GM23338 (cell line): ENCODE results near the gene CPXM2. TPM values are rescaled to one million over a fixed set of nuclear protein-coding genes. Genes with fewer than 3 reads are reported as not detected.

Source experiments
- ATAC-seq: fragments of 200-7000 bp; cut with Tn5 transposase; 3 replicates; pipeline ENCODE4 v1.9.1; 2020
- DNase-seq: peaks from one replicate; pipeline ENCODE4 v3.0.0-alpha.2; 2015; ENCODE audit warnings: low spot score
- H2AFZ ChIP-seq: fragments of 200-600 bp; sonication (generic); 2 replicates; pipeline ENCODE4 v1.8.0; 2016; ENCODE audit warnings: antibody characterized with exemption, mild to moderate bottlenecking, moderate library complexity
- H3F3A ChIP-seq: fragments of 200-600 bp; sonication (generic); replicated peaks from 2 replicates; pipeline ENCODE4 v1.8.0; 2017; ENCODE audit warnings: antibody characterized with exemption, mixed run types, low read depth
- H3K27ac ChIP-seq: fragments of 200-600 bp; sonication (generic); 2 replicates; pipeline ENCODE4 v1.6.1; 2016; ENCODE audit warnings: low read depth
- H3K27me3 ChIP-seq: fragments of 200-600 bp; sonication (generic); 2 replicates; pipeline ENCODE4 v1.8.0; 2016; ENCODE audit warnings: mild to moderate bottlenecking, mixed run types, moderate library complexity; ENCODE audit not compliant: insufficient read depth
- H3K36me3 ChIP-seq: fragments of 200-600 bp; sonication (generic); 2 replicates; pipeline ENCODE4 v1.8.0; 2016; ENCODE audit warnings: mild to moderate bottlenecking; ENCODE audit not compliant: insufficient read depth
- H3K4me1 ChIP-seq: fragments of 200-600 bp; sonication (generic); 2 replicates; pipeline ENCODE4 v1.8.0; 2016; ENCODE audit warnings: mild to moderate bottlenecking, moderate library complexity; ENCODE audit not compliant: insufficient read depth
- H3K4me2 ChIP-seq: fragments of 200-600 bp; sonication (generic); 2 replicates; pipeline ENCODE4 v1.7.1; 2017; ENCODE audit warnings: mixed run types
- H3K4me3 ChIP-seq: fragments of 200-600 bp; sonication (generic); 2 replicates; pipeline ENCODE4 v1.6.1; 2016; ENCODE audit warnings: mixed run types
- H3K79me2 ChIP-seq: fragments of 200-600 bp; sonication (generic); replicated peaks from 2 replicates; pipeline ENCODE4 v1.8.0; 2017; ENCODE audit warnings: mild to moderate bottlenecking; ENCODE audit not compliant: insufficient read depth
- H3K9me2 ChIP-seq: fragments of 200-600 bp; sonication (generic); 2 replicates; pipeline ENCODE4 v1.8.0; 2017; ENCODE audit not compliant: insufficient read depth
- H4K20me1 ChIP-seq: fragments of 200-600 bp; sonication (generic); replicated peaks from 2 replicates; pipeline ENCODE4 v1.8.0; 2017; ENCODE audit warnings: mild to moderate bottlenecking; ENCODE audit not compliant: insufficient read depth
- H3K27ac Mint-ChIP-seq: 2 replicates; pipeline ENCODE4 v1.8.0; 2020; ENCODE audit warnings: inconsistent platforms, mild to moderate bottlenecking, moderate library complexity, mixed read lengths
- H3K27me3 Mint-ChIP-seq: 3 replicates; pipeline ENCODE4 v1.8.0; 2022; ENCODE audit warnings: low read depth, mild to moderate bottlenecking, moderate library complexity, mixed read lengths, inconsistent platforms; ENCODE audit not compliant: insufficient read depth, poor library complexity
- H3K36me3 Mint-ChIP-seq: 3 replicates; pipeline ENCODE4 v1.8.0; 2021; ENCODE audit warnings: low read depth, mild to moderate bottlenecking, inconsistent platforms, moderate library complexity, mixed read lengths
- H3K4me1 Mint-ChIP-seq: 3 replicates; pipeline ENCODE4 v1.8.0; 2020; ENCODE audit warnings: mild to moderate bottlenecking, inconsistent platforms, mixed read lengths
- H3K4me3 Mint-ChIP-seq: 3 replicates; pipeline ENCODE4 v1.8.0; 2021; ENCODE audit warnings: moderate library complexity, mild to moderate bottlenecking, inconsistent platforms, mixed read lengths
- H3K9me3 Mint-ChIP-seq: 3 replicates; pipeline ENCODE4 v1.8.0; 2020; ENCODE audit warnings: moderate library complexity, mild to moderate bottlenecking, inconsistent platforms, mixed read lengths
- EZH2 ChIP-seq: fragments of 200-600 bp; sonication (generic); IDR thresholded peaks from one replicate; pipeline ENCODE4 v1.8.0; 2017; ENCODE audit warnings: antibody characterized with exemption, mild to moderate bottlenecking, low read depth; ENCODE audit not compliant: unreplicated experiment
- EZH2phosphoT487 ChIP-seq: fragments of 200-600 bp; sonication (generic); IDR thresholded peaks from one replicate; pipeline ENCODE4 v1.8.1; 2018; ENCODE audit warnings: antibody characterized with exemption; ENCODE audit not compliant: unreplicated experiment
- NANOG ChIP-seq: IDR thresholded peaks from 2 replicates; pipeline ENCODE4 v1.6.1; 2016; ENCODE audit warnings: antibody characterized with exemption, borderline replicate concordance
- POLR2AphosphoS5 ChIP-seq: IDR thresholded peaks from 2 replicates; pipeline ENCODE4 v1.6.1; 2016; ENCODE audit warnings: antibody characterized with exemption, low read depth
- STAT1 ChIP-seq: IDR thresholded peaks from one replicate; pipeline ENCODE4 v1.6.1; 2016; ENCODE audit warnings: antibody characterized with exemption; ENCODE audit not compliant: unreplicated experiment
- ZNF114 ChIP-seq: fragments of 250-450 bp; sonication (Bioruptor Pico); IDR thresholded peaks from 2 replicates; pipeline ENCODE4 v1.5.0; 2020; ENCODE audit warnings: mild to moderate bottlenecking, moderate library complexity
- ZNF331 ChIP-seq: fragments of 250-450 bp; sonication (Bioruptor Pico); IDR thresholded peaks from 2 replicates; pipeline ENCODE4 v1.5.0; 2020; ENCODE audit warnings: low read depth, mild to moderate bottlenecking, moderate library complexity
- ZNF462 ChIP-seq: fragments of 250-450 bp; sonication (Bioruptor Pico); IDR thresholded peaks from 2 replicates; pipeline ENCODE4 v1.5.0; 2020; ENCODE audit warnings: mild to moderate bottlenecking, moderate library complexity
- polyA plus RNA-seq: library from polyadenylated mRNA; unstranded; fragments of >200 nt; fragmentation: Nextera tagmentation; extraction: Ambion mirVana; gene quantifications from 2 replicates; pipeline ENCODE4 v1.2.1, GENCODE V29; 2016
- total RNA-seq: library from RNA; depleted of rRNA; stranded (reverse); fragments of >200 nt; shearing (Covaris generic); gene quantifications from 2 replicates; pipeline ENCODE4 v1.2.3, GENCODE V29; 2014
- TF ChIP-seq, protein P1 (sequence below): IDR thresholded peaks from 2 replicates; pipeline ENCODE4 v1.6.1; 2016; ENCODE audit warnings: antibody characterized with exemption

Gene CPXM2
- total and polyA plus RNA-seq, 2 experiments from 2014 or later, result 1.6 to 8.1 TPM

- Histone ChIP-seq H3K4me3 (no peak overlapping the region), H3K4me2 (no peak overlapping the region), H3K4me1 (no peaks in the 10 kb centered on the region), H3K79me2 (no peaks in the 10 kb centered on the region), H3F3A (no peaks in the 10 kb centered on the region), H3K27me3 (no peaks in the 10 kb centered on the region), H3K36me3 (no peaks in the 10 kb centered on the region), H3K9me2 (no peaks in the 10 kb centered on the region), H2AFZ (no peak overlapping the region), H4K20me1 (no peaks in the 10 kb centered on the region), H3K27ac (no peak overlapping the region)
- peaks cover 6% of the 10 kb centered on the region for H3K27me3 Mint-ChIP-seq
- H3K9me3 Mint-ChIP-seq, result peaks cover 17% of the 10 kb centered on the region
- H3K4me3 Mint-ChIP-seq, result no peak overlapping the region
- no peak for TF ChIP-seq NANOG
- no peak for TF ChIP-seq STAT1
- no peak for TF ChIP-seq ZNF462
- TF ChIP-seq ZNF331 (CRISPR knock-in tag), result no peak
- TF ChIP-seq, protein P1, sequence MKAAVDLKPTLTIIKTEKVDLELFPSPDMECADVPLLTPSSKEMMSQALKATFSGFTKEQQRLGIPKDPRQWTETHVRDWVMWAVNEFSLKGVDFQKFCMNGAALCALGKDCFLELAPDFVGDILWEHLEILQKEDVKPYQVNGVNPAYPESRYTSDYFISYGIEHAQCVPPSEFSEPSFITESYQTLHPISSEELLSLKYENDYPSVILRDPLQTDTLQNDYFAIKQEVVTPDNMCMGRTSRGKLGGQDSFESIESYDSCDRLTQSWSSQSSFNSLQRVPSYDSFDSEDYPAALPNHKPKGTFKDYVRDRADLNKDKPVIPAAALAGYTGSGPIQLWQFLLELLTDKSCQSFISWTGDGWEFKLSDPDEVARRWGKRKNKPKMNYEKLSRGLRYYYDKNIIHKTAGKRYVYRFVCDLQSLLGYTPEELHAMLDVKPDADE, result no peak
- no peak for TF ChIP-seq ZNF114
- TF ChIP-seq POLR2AphosphoS5, result no peak
- TF ChIP-seq EZH2, result no peak
- no peak for TF ChIP-seq EZH2phosphoT487
- no peak overlapping the region for H3K27ac Mint-ChIP-seq
- H3K4me1 Mint-ChIP-seq, result no peaks in the 10 kb centered on the region; the same call in 1 of the 3 replicates
- H3K36me3 Mint-ChIP-seq, result peaks cover 29% of the 10 kb centered on the region
- ATAC-seq (no peak), DNase-seq (no peak)
Measured at GRCh38 chr10:123790132-123790885, 101.3 kb downstream of the CPXM2 start.
